Motor neuron (in vitro differentiated cells): ENCODE results near the gene FAM228B. TPM values are rescaled to one million over a fixed set of nuclear protein-coding genes. Genes with fewer than 3 reads are reported as not detected.

Experiments used
- ATAC-seq, 8 experiments: fragments of 200-7000 bp; cut with Tn5 transposase; replicated peaks in 6 of 8; 2 replicates each; pipeline ENCODE4 v1.8.0; 2021; ENCODE audit warnings: mild to moderate bottlenecking in 8 of 8, moderate library complexity in 8 of 8
- H3K27ac ChIP-seq, 2 donors: fragments of 250-450 bp; sonication (Bioruptor Pico); 2 replicates each; pipeline ENCODE4 v1.9.0; 2021; ENCODE audit warnings: antibody characterized with exemption in 2 of 2, mild to moderate bottlenecking in 2 of 2, moderate library complexity in 1 of 2
- H3K4me1 ChIP-seq, 2 donors: fragments of 250-450 bp; sonication (Bioruptor Pico); replicated peaks in 1 of 2; 2 replicates each; pipeline ENCODE4 v1.6.1; 2021; ENCODE audit warnings: antibody characterized with exemption in 2 of 2, mild to moderate bottlenecking in 2 of 2, moderate library complexity in 1 of 2
- H3K4me3 ChIP-seq, 5 donors: fragments of 250-450 bp; sonication (Bioruptor Pico); 2 replicates each; pipeline ENCODE4 v1.9.0; 2021; ENCODE audit warnings: antibody characterized with exemption in 5 of 5, mild to moderate bottlenecking in 5 of 5, moderate library complexity in 4 of 5
- WGBS, 10 experiments: fragments of 450-650 bp; shearing (Covaris generic); methylation state at CpG; one replicate each; pipeline ENCODE4 v1.0.0; 2022; 5-methylcytosine and 5-hydroxymethylcytosine counted together
- in situ Hi-C, 9 experiments: fragments of 400-800 bp; cut with MboI; loops; one replicate each; pipeline ENCODE4 v1.15.0; 2021; ENCODE audit warnings: low sequenced_read_pairs in 9 of 9, low pct_unique_long_range_greater_than_20kb in 2 of 9; ENCODE audit not compliant: unreplicated experiment in 9 of 9
- total RNA-seq, 8 experiments: library from RNA; unstranded; fragments of 300-600 nt; gene quantifications; 2 replicates each; pipeline versions ENCODE4 v1.2.3 to v1.2.4, GENCODE V29; 2022

Gene FAM228B
- total RNA-seq, 8 experiments from 2014 or later = 5.7 to 50.3 (median 31.5) TPM

DNA sequence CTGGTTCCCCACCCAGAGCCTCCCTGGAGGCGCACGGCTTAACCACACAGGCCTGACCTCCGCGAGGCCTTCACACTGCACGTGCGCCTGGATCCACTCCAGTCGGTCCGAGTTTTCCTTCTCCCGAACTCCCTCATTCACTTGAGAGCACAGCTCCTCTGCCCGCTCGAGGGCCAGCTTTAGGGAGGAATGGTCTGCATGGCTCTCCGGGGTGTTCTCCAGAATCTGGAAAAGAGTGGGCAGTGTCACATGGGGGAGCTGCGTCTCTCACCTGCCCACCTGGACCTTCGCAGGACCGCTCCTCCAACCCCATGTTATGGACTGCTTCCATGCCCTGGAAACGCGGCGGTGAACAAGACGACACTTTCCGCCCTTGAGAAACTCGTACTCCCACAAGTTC lies 87.5 kb downstream of the FAM228B start:
- Histone ChIP-seq H3K4me1 (no peaks in the 10 kb centered on the region), H3K27ac (no peak overlapping the region), H3K4me3 (no peak overlapping the region)
- no peak for ATAC-seq
- WGBS, 10 experiments = 95 to 100% (median 100%) methylated on average over 1 to 7 of the region's 21 CpGs; no CpG with 5 or more reads in 7 of the 10 experiments
- in situ Hi-C loops = no loop called here

DNA sequence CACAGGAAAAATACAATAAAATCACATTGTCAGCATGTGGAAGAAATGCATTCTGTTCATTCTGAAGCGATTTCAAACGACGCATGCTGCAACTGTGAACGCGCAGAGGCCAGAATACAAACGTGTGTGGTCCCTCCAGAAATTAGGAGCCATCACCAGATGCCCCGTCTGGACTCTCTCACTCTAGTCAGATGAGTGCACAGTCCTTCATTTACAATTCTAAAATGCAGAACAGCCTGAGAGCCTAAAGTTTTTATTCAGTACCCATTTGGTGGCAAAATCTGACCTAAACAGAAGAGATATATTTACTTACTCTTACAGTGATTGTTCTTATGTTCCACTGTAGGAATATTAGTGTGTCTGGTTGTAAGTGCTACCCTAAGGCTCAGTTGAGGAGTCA lies 88.1 kb downstream of the FAM228B start:
- peak in 3 of 8 experiments; percentile 58 to 84 (median 74) for ATAC-seq
- in situ Hi-C loops = no loop called here
- Histone ChIP-seq H3K27ac (no peak overlapping the region), H3K4me1 (no peaks in the 10 kb centered on the region), H3K4me3 (no peak overlapping the region)
- WGBS, 10 experiments = 0 to 65% (median 47%) methylated on average over 2 to 7 of the region's 7 CpGs; no CpG with 5 or more reads in 4 of the 10 experiments

DNA sequence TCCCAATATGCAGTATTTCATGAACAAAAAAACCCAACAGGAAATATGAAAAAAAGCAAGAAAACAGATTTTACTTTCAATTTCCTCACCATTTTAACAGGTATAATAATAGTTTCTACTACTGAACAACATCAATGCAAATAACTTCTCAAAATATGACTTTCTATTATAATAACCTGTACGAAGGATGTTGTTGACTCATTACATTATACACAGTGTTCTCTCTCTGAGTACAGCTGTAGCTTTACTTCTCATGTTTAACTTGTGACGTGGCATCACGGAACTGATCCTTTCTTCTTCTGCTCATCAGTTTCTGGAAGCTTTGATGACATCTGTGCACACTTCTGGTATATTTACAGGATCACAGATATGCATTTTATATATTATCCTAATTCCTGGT lies 91.6 kb downstream of the FAM228B start:
- Histone ChIP-seq H3K4me3 (no peak overlapping the region), H3K27ac (no peak overlapping the region), H3K4me1 (no peaks in the 10 kb centered on the region)
- in situ Hi-C loops = no loop called here
- WGBS, 10 experiments = 73 to 100% (median 93%) methylated on average over 1 to 3 of the region's 3 CpGs; no CpG with 5 or more reads in 1 of the 10 experiments
- no peak for ATAC-seq

Other genes with a start within 250 kb of the FAM228B start
- gene ATAD2B, start 196.3 kb upstream of the FAM228B start, total RNA-seq = 10 to 100 TPM; 10.8 to 27.0 (median 20.3) TPM
- gene UBXN2A, start 183.0 kb upstream of the FAM228B start, total RNA-seq = 10 to 100 TPM; 12.7 to 18.2 (median 14.1) TPM
- 1 to 10 TPM in 3 of 8 experiments, under 1 TPM in 5; 0.36 to 1.5 (median 0.75) TPM for gene MFSD2B, start 113.4 kb upstream of the FAM228B start, total RNA-seq
- 10 to 100 TPM in 6 of 8 experiments, 1 to 10 TPM in 2; 8.8 to 17.7 (median 12.1) TPM for gene WDCP, start 76.1 kb upstream of the FAM228B start, total RNA-seq
- 10 to 100 TPM in 5 of 8 experiments, 1 to 10 TPM in 3; 4.2 to 54.0 (median 32.4) TPM for gene FKBP1B, start 73.7 kb upstream of the FAM228B start, total RNA-seq
- 100 to 1,000 TPM; 145 to 231 (median 189) TPM for gene SF3B6, start 47.1 kb upstream of the FAM228B start, total RNA-seq
- 100 to 1,000 TPM in 1 of 8 experiments, 10 to 100 TPM in 5, 1 to 10 TPM in 2; 7.5 to 177 (median 30.4) TPM for gene TP53I3, start 38.6 kb upstream of the FAM228B start, total RNA-seq
- 1 to 10 TPM in 7 of 8 experiments, under 1 TPM in 1; 1.00 to 3.8 (median 2.0) TPM for gene PFN4, start 135 bp upstream of the FAM228B start, total RNA-seq
- gene FAM228A, start 51.6 kb downstream of the FAM228B start, total RNA-seq = 1 to 10 TPM in 3 of 8 experiments, under 1 TPM in 4, not detected in 1; 0.15 to 1.6 (median 0.98) TPM
- 10 to 100 TPM in 4 of 8 experiments, 1 to 10 TPM in 4; 5.1 to 41.5 (median 14.3) TPM for gene ITSN2, start 237.1 kb downstream of the FAM228B start, total RNA-seq